HepG2 (cell line): Measurements from ENCODE around the gene SLC5A6. TPM values are rescaled to one million over a fixed set of nuclear protein-coding genes. Genes with fewer than 3 reads are reported as not detected.

Experiments used
- ARID5B ChIP-seq: IDR thresholded peaks from 2 replicates; pipeline ENCODE4 v1.4.0; 2020; ENCODE audit warnings: mild to moderate bottlenecking, missing genetic modification reagents
- E2F1 ChIP-seq: sonication (generic); formaldehyde crosslinking; IDR thresholded peaks from 2 replicates; pipeline ENCODE4 v1.5.0; 2020; ENCODE audit warnings: missing genetic modification reagents
- ERF ChIP-seq: IDR thresholded peaks from 2 replicates; pipeline ENCODE4 v1.6.1; 2018; ENCODE audit warnings: missing biosample characterization, missing genetic modification reagents
- FOXO4 ChIP-seq: sonication (generic); formaldehyde crosslinking; conservative IDR thresholded peaks from 2 replicates; pipeline ENCODE4 v1.8.1; 2023; ENCODE audit warnings: missing genetic modification reagents
- GATAD2A ChIP-seq: IDR thresholded peaks from 2 replicates; pipeline ENCODE4 v1.6.1; 2016
- MYNN ChIP-seq: sonication (generic); formaldehyde crosslinking; IDR thresholded peaks from 2 replicates; pipeline ENCODE4 v1.4.0; 2020; ENCODE audit warnings: mild to moderate bottlenecking, low read depth, missing genetic modification reagents
- NFIC ChIP-seq: IDR thresholded peaks from 2 replicates; pipeline ENCODE4 v1.6.1; 2012; ENCODE audit warnings: mild to moderate bottlenecking, low read length, inconsistent platforms
- NR2F6 ChIP-seq, 2 experiments: IDR thresholded peaks; 2 replicates each; pipeline ENCODE4 v1.6.1; 2016; ENCODE audit warnings: antibody characterized with exemption in 1 of 2, mild to moderate bottlenecking in 1 of 2
- PRMT3 ChIP-seq: sonication (generic); formaldehyde crosslinking; IDR thresholded peaks from 2 replicates; pipeline ENCODE4 v1.8.1; 2022; ENCODE audit warnings: low read depth, mild to moderate bottlenecking, moderate library complexity, missing genetic modification reagents, borderline replicate concordance
- RBFOX2 ChIP-seq: fragments of 200-400 bp; formaldehyde crosslinking; IDR thresholded peaks from 2 replicates; pipeline ENCODE4 v1.6.1; 2017; ENCODE audit warnings: low read depth, mild to moderate bottlenecking, low read length
- RFX3 ChIP-seq: IDR thresholded peaks from 2 replicates; pipeline ENCODE4 v1.6.1; 2016; ENCODE audit warnings: missing biosample characterization, missing genetic modification reagents
- SRY ChIP-seq: sonication (generic); formaldehyde crosslinking; IDR thresholded peaks from 2 replicates; pipeline ENCODE4 v1.8.0; 2022; ENCODE audit warnings: mild to moderate bottlenecking, missing genetic modification reagents
- YEATS2 ChIP-seq: sonication (generic); formaldehyde crosslinking; IDR thresholded peaks from 2 replicates; pipeline ENCODE4 v1.4.0; 2020; ENCODE audit warnings: missing genetic modification reagents, borderline replicate concordance
- ZBTB42 ChIP-seq: sonication (generic); formaldehyde crosslinking; IDR thresholded peaks from 2 replicates; pipeline ENCODE4 v1.5.0; 2020; ENCODE audit warnings: mild to moderate bottlenecking, missing genetic modification reagents
- ZBTB8A ChIP-seq: sonication (generic); formaldehyde crosslinking; IDR thresholded peaks from 2 replicates; pipeline ENCODE4 v1.4.0; 2020; ENCODE audit warnings: mild to moderate bottlenecking, low read depth, missing genetic modification reagents, borderline replicate concordance
- ZNF430 ChIP-seq: sonication (generic); formaldehyde crosslinking; IDR thresholded peaks from 2 replicates; pipeline ENCODE4 v1.9.0; 2021; ENCODE audit warnings: mild to moderate bottlenecking, missing genetic modification reagents
- ZNF558 ChIP-seq: sonication (generic); formaldehyde crosslinking; IDR thresholded peaks from 2 replicates; pipeline ENCODE4 v1.9.0; 2022; ENCODE audit warnings: mild to moderate bottlenecking, missing genetic modification reagents, borderline replicate concordance
- ZNF704 ChIP-seq: sonication (generic); formaldehyde crosslinking; IDR thresholded peaks from 2 replicates; pipeline ENCODE4 v1.8.1; 2023; ENCODE audit warnings: mild to moderate bottlenecking, inconsistent platforms, moderate library complexity, missing genetic modification reagents, borderline replicate concordance
- ZNF83 ChIP-seq: sonication (generic); formaldehyde crosslinking; IDR thresholded peaks from 2 replicates; pipeline ENCODE4 v1.4.0; 2020; ENCODE audit warnings: missing genetic modification reagents, mild to moderate bottlenecking, borderline replicate concordance
- polyA plus RNA-seq, 8 experiments: library from polyadenylated mRNA; depleted of rRNA in 3 of 8; stranded (reverse) in 7 of 8; unstranded in 1 of 8; fragments of >200 nt; fragmentation: Illumina TruSeq in 4 of 8; extraction: Trizol in 4 of 8; gene quantifications; 2 replicates each; pipeline versions ENCODE4 v1.2.1 to v1.2.3, GENCODE V29; 2011 to 2016; ENCODE audit warnings: low read depth in 4 of 8, missing spikeins in 1 of 8, mixed read lengths in 1 of 8; ENCODE audit not compliant: insufficient read depth in 1 of 8
- total RNA-seq, 5 experiments: library from RNA; depleted of rRNA; stranded (reverse); fragments of >200 nt; fragmentation: Illumina TruSeq; extraction: Trizol; gene quantifications; 2 replicates each; pipeline ENCODE4 v1.2.3, GENCODE V29; 2016; ENCODE audit warnings: low read depth in 1 of 5

SLC5A6 gene
- total and polyA plus RNA-seq, 2 of the 13 experiments (the other 11 are each of a cell fraction or from before 2014, with no cell fraction given): 135 to 417 TPM

- TF ChIP-seq ZBTB8A (CRISPR knock-in tag) (no peak), E2F1 (CRISPR knock-in tag) (peak; percentile 41; the same call in 1 of the 2 replicates), NR2F6 (IDR thresholded peaks at IDR 0.05) (no peak), NR2F6 (CRISPR knock-in tag; IDR thresholded peaks at IDR 0.05) (0 out of 2 replicates have a peak, but pooled peaks have one; percentile 11), ERF (CRISPR knock-in tag) (peak; percentile 78), RBFOX2 (peak; percentile 91), ZNF704 (CRISPR knock-in tag) (0 out of 2 replicates have a peak, but pooled peaks have one; percentile 57), FOXO4 (no peak), GATAD2A (CRISPR knock-in tag) (0 out of 2 replicates have a peak, but pooled peaks have one; percentile 25), NFIC (no peak), YEATS2 (CRISPR knock-in tag) (peak; percentile 42; the same call in 1 of the 2 replicates), ZBTB42 (CRISPR knock-in tag) (0 out of 2 replicates have a peak, but pooled peaks have one; percentile 75), ZNF430 (CRISPR knock-in tag) (peak; percentile 85; the same call in 1 of the 2 replicates), PRMT3 (CRISPR knock-in tag) (peak; percentile 80; the same call in 1 of the 2 replicates), MYNN (CRISPR knock-in tag) (peak; percentile 62; the same call in 1 of the 2 replicates), RFX3 (CRISPR knock-in tag) (no peak), ZNF83 (CRISPR knock-in tag) (no peak), ARID5B (CRISPR knock-in tag) (peak; percentile 35; the same call in 1 of the 2 replicates), SRY (CRISPR knock-in tag) (peak; percentile 66; the same call in 1 of the 2 replicates), ZNF558 (peak; percentile 85; the same call in 1 of the 2 replicates)
Observed at GRCh38 chr2:27217173-27218121, 5.4 kb upstream of the SLC5A6 start, which contains the start of gene CAD (continued).
